ENCODE data around the gene PSMA4. TPM values are rescaled to one million over a fixed set of nuclear protein-coding genes. Genes with fewer than 3 reads are reported as not detected.

PSMA4 gene
- total RNA-seq, 1 donor from 2014 or later, result 209 TPM

GRCh38 chr15:78573416-78573815 lies 33.2 kb downstream of the PSMA4 start:
- no peaks in the 10 kb centered on the region for H3K9me3 Mint-ChIP-seq
- H3K27ac Mint-ChIP-seq, result no peak overlapping the region
- no peak overlapping the region for H3K4me3 Mint-ChIP-seq
- H3K36me3 Mint-ChIP-seq, result no peaks in the 10 kb centered on the region
- no peaks in the 10 kb centered on the region for H3K27me3 Mint-ChIP-seq
- no peak for TF ChIP-seq CTCF (conservative IDR thresholded peaks at IDR 0.05)
- H3K4me1 Mint-ChIP-seq (ENCODE audit: unreplicated experiment), result no peaks in the 10 kb centered on the region
- no peak for DNase-seq (ENCODE audit: extremely low spot score, unreplicated experiment)

GRCh38 chr15:78574944-78575343 lies 34.7 kb downstream of the PSMA4 start:
- Mint-ChIP-seq H3K36me3 (no peaks in the 10 kb centered on the region), H3K27ac (no peak overlapping the region), H3K9me3 (no peaks in the 10 kb centered on the region), H3K4me1 (ENCODE audit: unreplicated experiment) (no peaks in the 10 kb centered on the region), H3K27me3 (no peaks in the 10 kb centered on the region), H3K4me3 (no peak overlapping the region)
- DNase-seq (ENCODE audit: extremely low spot score, unreplicated experiment), result no peak
- TF ChIP-seq CTCF (conservative IDR thresholded peaks at IDR 0.05), result no peak

- Mint-ChIP-seq H3K36me3 (no peaks in the 10 kb centered on the region), H3K27ac (no peak overlapping the region), H3K4me3 (no peak overlapping the region), H3K9me3 (peaks cover 3% of the 10 kb centered on the region), H3K4me1 (ENCODE audit: unreplicated experiment) (no peaks in the 10 kb centered on the region), H3K27me3 (no peaks in the 10 kb centered on the region)
- no peak for DNase-seq (ENCODE audit: extremely low spot score, unreplicated experiment)
- TF ChIP-seq CTCF (conservative IDR thresholded peaks at IDR 0.05), result no peak
Observed at GRCh38 chr15:78597583-78597982, 57.3 kb downstream of the PSMA4 start.

GRCh38 chr15:78598348-78598747 lies 58.1 kb downstream of the PSMA4 start:
- Mint-ChIP-seq H3K9me3 (peaks cover 3% of the 10 kb centered on the region), H3K4me3 (no peak overlapping the region), H3K27me3 (no peaks in the 10 kb centered on the region), H3K36me3 (no peaks in the 10 kb centered on the region), H3K4me1 (ENCODE audit: unreplicated experiment) (no peaks in the 10 kb centered on the region), H3K27ac (no peak overlapping the region)
- no peak for DNase-seq (ENCODE audit: extremely low spot score, unreplicated experiment)
- TF ChIP-seq CTCF (conservative IDR thresholded peaks at IDR 0.05), result no peak

- H3K36me3 Mint-ChIP-seq, result no peaks in the 10 kb centered on the region
- DNase-seq (ENCODE audit: extremely low spot score, unreplicated experiment), result no peak
- no peak overlapping the region for H3K27ac Mint-ChIP-seq
- TF ChIP-seq CTCF (conservative IDR thresholded peaks at IDR 0.05), result no peak
- H3K9me3 Mint-ChIP-seq, result peaks cover 3% of the 10 kb centered on the region
- H3K4me3 Mint-ChIP-seq, result no peak overlapping the region
- H3K27me3 Mint-ChIP-seq, result no peaks in the 10 kb centered on the region
- H3K4me1 Mint-ChIP-seq (ENCODE audit: unreplicated experiment), result no peaks in the 10 kb centered on the region
Observed at GRCh38 chr15:78599189-78599588, 58.9 kb downstream of the PSMA4 start.

Other genes starting within 250 kb of the PSMA4 start
- 43.6 and 54.4 TPM in 2 replicates for gene SKIC8, start 240.8 kb upstream of the PSMA4 start, total RNA-seq (ENCODE audit: low replicate concordance)
- gene CRABP1, start 200.1 kb upstream of the PSMA4 start, total RNA-seq (ENCODE audit: low replicate concordance), result 20.5 and 685 TPM in 2 replicates
- 76.9 and 83.8 TPM in 2 replicates for gene IREB2, start 102.2 kb upstream of the PSMA4 start, total RNA-seq (ENCODE audit: low replicate concordance)
- 3.3 and 6.8 TPM in 2 replicates for gene HYKK, start 32.9 kb upstream of the PSMA4 start, total RNA-seq (ENCODE audit: low replicate concordance)
- 2.3 and 11.5 TPM in 2 replicates for gene CHRNA5, start 25.1 kb downstream of the PSMA4 start, total RNA-seq (ENCODE audit: low replicate concordance)
- gene CHRNA3, start 80.6 kb downstream of the PSMA4 start, total RNA-seq (ENCODE audit: low replicate concordance), result 8.4 and 19.2 TPM in 2 replicates
- gene CHRNB4, start 100.8 kb downstream of the PSMA4 start, total RNA-seq (ENCODE audit: low replicate concordance), result 3.8 and 4.6 TPM in 2 replicates

All from type B pancreatic cell (in vitro differentiated cells).